Tibial artery (tissue), 4 donors: ENCODE data around the gene SELENOI.
"Not testable (repeated sequence)": the region's sequence is repeated elsewhere in the genome, so short reads cannot be mapped to it uniquely, and the experiment has no call there.

ENCODE experiments used
- DNase-seq, 2 donors: peaks; one replicate each; pipeline ENCODE4 v3.0.0-alpha.2; 2019
- H3K27ac ChIP-seq, 2 donors: fragments of 200-600 bp; sonication (generic) in 1 of 2; 1 replicate in 1 of 2; 2 replicates in 1 of 2; pipeline ENCODE4 v1.5.1; 2018 to 2019; ENCODE audit warnings: mild to moderate bottlenecking in 1 of 2
- H3K27me3 ChIP-seq, 2 donors: fragments of 200-600 bp; sonication (generic) in 1 of 2; one replicate each; pipeline versions ENCODE4 v1.5.1 to v1.6.0; 2016 to 2019
- H3K36me3 ChIP-seq, 3 donors: fragments of 200-600 bp; sonication (generic) in 2 of 3; one replicate each; pipeline ENCODE4 v1.5.1; 2016 to 2019; ENCODE audit warnings: mild to moderate bottlenecking in 2 of 3
- H3K4me1 ChIP-seq, 4 donors: fragments of 200-600 bp; sonication (generic) in 2 of 4; 1 replicate in 3 of 4; 2 replicates in 1 of 4; pipeline ENCODE4 v1.5.1; 2016 to 2019
- H3K4me3 ChIP-seq, 2 donors: fragments of 200-600 bp; sonication (generic) in 1 of 2; 1 replicate in 1 of 2; 2 replicates in 1 of 2; pipeline ENCODE4 v1.5.1; 2018 to 2019; ENCODE audit warnings: mild to moderate bottlenecking in 2 of 2
- H3K9me3 ChIP-seq, 3 donors: fragments of 200-600 bp; sonication (generic) in 1 of 3; one replicate each; pipeline ENCODE4 v1.5.1; 2016 to 2019
- CTCF ChIP-seq, 2 experiments: fragments of 200-600 bp in 1 of 2; fragments of 450-650 bp in 1 of 2; IDR thresholded peaks; one replicate each; pipeline ENCODE4 v1.5.1; 2017 to 2019; ENCODE audit warnings: antibody characterized with exemption in 2 of 2, mild to moderate bottlenecking in 1 of 2, moderate library complexity in 1 of 2
- intact Hi-C: fragments of 100-400 bp; cut with DNase I; formaldehyde crosslinking; loops from one replicate; pipeline ENCODE4 v1.15.0; 2023; ENCODE audit warnings: low total_unique reads

The SELENOI gene

GRCh38 chr2:26318950-26319349 is 27.0 kb upstream of the SELENOI start:
- Histone ChIP-seq H3K9me3 (no peaks in the 10 kb centered on the region), H3K36me3 (no peaks in the 10 kb centered on the region), H3K4me3 (no peak overlapping the region), H3K4me1 (no peaks in the 10 kb centered on the region), H3K27me3 (peaks cover 0 to 14% of the 10 kb centered on the region in 2 donors), H3K27ac (no peak overlapping the region)
- no peak for DNase-seq
- TF ChIP-seq CTCF (IDR thresholded peaks at IDR 0.05): no peak
- intact Hi-C loops: no loop called here

GRCh38 chr2:26324479-26324878 is 21.5 kb upstream of the SELENOI start:
- H3K4me3 ChIP-seq, H3K4me1 ChIP-seq, H3K27me3 ChIP-seq, intact Hi-C loops, H3K36me3 ChIP-seq, H3K9me3 ChIP-seq, DNase-seq, H3K27ac ChIP-seq: not testable (repeated sequence)

- intact Hi-C loops: no loop called here
- Histone ChIP-seq H3K9me3 (no peaks in the 10 kb centered on the region), H3K27ac (no peak overlapping the region), H3K27me3 (no peaks in the 10 kb centered on the region), H3K4me1 (no peaks in the 10 kb centered on the region), H3K4me3 (no peak overlapping the region), H3K36me3 (no peaks in the 10 kb centered on the region)
- no peak for TF ChIP-seq CTCF (IDR thresholded peaks at IDR 0.05)
- no peak for DNase-seq
Observed at GRCh38 chr2:26324903-26325302, 21.0 kb upstream of the SELENOI start.

- no peak overlapping the region for H3K27ac ChIP-seq
- no peak for TF ChIP-seq CTCF (IDR thresholded peaks at IDR 0.05)
- intact Hi-C loops: no loop called here
- no peaks in the 10 kb centered on the region for H3K4me1 ChIP-seq
- H3K27me3 ChIP-seq: no peaks in the 10 kb centered on the region
- no peak for DNase-seq
- no peaks in the 10 kb centered on the region for H3K9me3 ChIP-seq
- H3K4me3 ChIP-seq: no peak overlapping the region
- no peaks in the 10 kb centered on the region for H3K36me3 ChIP-seq
Observed at GRCh38 chr2:26325851-26326250, 20.1 kb upstream of the SELENOI start.

- Histone ChIP-seq H3K27ac (no peak overlapping the region), H3K36me3 (no peaks in the 10 kb centered on the region), H3K4me1 (no peaks in the 10 kb centered on the region), H3K4me3 (no peak overlapping the region), H3K27me3 (no peaks in the 10 kb centered on the region), H3K9me3 (no peaks in the 10 kb centered on the region)
- intact Hi-C loops: no loop called here
- no peak for DNase-seq
- TF ChIP-seq CTCF (IDR thresholded peaks at IDR 0.05): no peak
Observed at GRCh38 chr2:26326514-26326913, 19.4 kb upstream of the SELENOI start.

GRCh38 chr2:26327291-26328272 is 18.4 kb upstream of the SELENOI start:
- no peak for TF ChIP-seq CTCF (IDR thresholded peaks at IDR 0.05)
- intact Hi-C loops: no loop called here
- Histone ChIP-seq H3K4me3 (no peak overlapping the region), H3K9me3 (no peaks in the 10 kb centered on the region), H3K4me1 (no peaks in the 10 kb centered on the region), H3K36me3 (no peaks in the 10 kb centered on the region), H3K27ac (no peak overlapping the region), H3K27me3 (no peaks in the 10 kb centered on the region)
- DNase-seq: no peak

- intact Hi-C loops, H3K4me3 ChIP-seq, H3K9me3 ChIP-seq, H3K4me1 ChIP-seq, H3K27ac ChIP-seq, H3K27me3 ChIP-seq, DNase-seq, H3K36me3 ChIP-seq: not testable (repeated sequence)
Observed at GRCh38 chr2:26329083-26329482, 16.9 kb upstream of the SELENOI start.
